H9 (cell line): ENCODE data around the gene PDE4B. TPM values are rescaled to one million over a fixed set of nuclear protein-coding genes. Genes with fewer than 3 reads are reported as not detected.

Experiments
- DNase-seq: peaks from one replicate; pipeline ENCODE4 v3.0.0-alpha.2; 2017
- H2AFZ ChIP-seq: one replicate; pipeline ENCODE4 v1.6.1; 2013; ENCODE audit warnings: mild to moderate bottlenecking, low read length, control low read depth, moderate library complexity
- H2AK5ac ChIP-seq: 2 replicates; pipeline ENCODE4 v1.6.1; 2013; ENCODE audit warnings: low read length, control low read depth, mixed read lengths; ENCODE audit not compliant: insufficient read length
- H2BK120ac ChIP-seq: one replicate; pipeline ENCODE4 v1.6.1; 2013; ENCODE audit warnings: low read depth, mild to moderate bottlenecking, low read length, control low read depth, inconsistent platforms; ENCODE audit not compliant: poor library complexity, severe bottlenecking
- H2BK12ac ChIP-seq: 2 replicates; pipeline ENCODE4 v1.6.1; 2013; ENCODE audit warnings: low read length, control low read depth, mixed read lengths, low read depth; ENCODE audit not compliant: insufficient read length
- H2BK15ac ChIP-seq: 2 replicates; pipeline ENCODE4 v1.6.1; 2013; ENCODE audit warnings: low read depth, low read length, control low read depth
- H2BK20ac ChIP-seq: one replicate; pipeline ENCODE4 v1.6.1; 2013; ENCODE audit warnings: low read depth, mild to moderate bottlenecking, low read length, control low read depth, inconsistent platforms; ENCODE audit not compliant: poor library complexity, severe bottlenecking
- H2BK5ac ChIP-seq: 2 replicates; pipeline ENCODE4 v1.6.1; 2013; ENCODE audit warnings: low read length, control low read depth, mixed read lengths; ENCODE audit not compliant: insufficient read length
- H3K14ac ChIP-seq: 2 replicates; pipeline ENCODE4 v1.6.1; 2013; ENCODE audit warnings: low read length, control low read depth; ENCODE audit not compliant: insufficient read depth
- H3K18ac ChIP-seq: 2 replicates; pipeline ENCODE4 v1.6.1; 2013; ENCODE audit warnings: low read depth, mild to moderate bottlenecking, mixed read lengths, low read length, control low read depth; ENCODE audit not compliant: insufficient read length
- H3K23ac ChIP-seq: 2 replicates; pipeline ENCODE4 v1.6.1; 2013; ENCODE audit warnings: low read length, control low read depth, mixed read lengths, low read depth; ENCODE audit not compliant: insufficient read length
- H3K23me2 ChIP-seq: 2 replicates; pipeline ENCODE4 v1.6.1; 2013; ENCODE audit warnings: low read depth, mild to moderate bottlenecking, mixed read lengths, low read length, control low read depth; ENCODE audit not compliant: insufficient read length, poor library complexity, severe bottlenecking
- H3K27ac ChIP-seq: 2 replicates; pipeline ENCODE4 v1.5.1; 2013; ENCODE audit warnings: low read length, control low read depth, mixed read lengths, low read depth; ENCODE audit not compliant: insufficient read length
- H3K27me3 ChIP-seq: 2 replicates; pipeline ENCODE4 v1.6.1; 2013; ENCODE audit warnings: low read length, control low read depth, inconsistent platforms; ENCODE audit not compliant: insufficient read depth
- H3K4ac ChIP-seq: 2 replicates; pipeline ENCODE4 v1.6.1; 2013; ENCODE audit warnings: low read depth, mild to moderate bottlenecking, control low read depth, inconsistent platforms, low read length, moderate library complexity
- H3K4me1 ChIP-seq: 2 replicates; pipeline ENCODE4 v1.6.1; 2013; ENCODE audit warnings: low read length, control low read depth, inconsistent platforms; ENCODE audit not compliant: insufficient read depth
- H3K4me2 ChIP-seq: 2 replicates; pipeline ENCODE4 v1.6.1; 2013; ENCODE audit warnings: low read length, control low read depth, mixed read lengths; ENCODE audit not compliant: insufficient read length, insufficient read depth
- H3K56ac ChIP-seq: 2 replicates; pipeline ENCODE4 v1.6.1; 2013; ENCODE audit warnings: low read depth, mild to moderate bottlenecking, mixed read lengths, low read length, control low read depth; ENCODE audit not compliant: insufficient read length
- H3K79me1 ChIP-seq: 2 replicates; pipeline ENCODE4 v1.6.1; 2013; ENCODE audit warnings: low read depth, mild to moderate bottlenecking, moderate library complexity, low read length, control low read depth, inconsistent platforms; ENCODE audit not compliant: insufficient read depth, poor library complexity, severe bottlenecking
- H3K79me2 ChIP-seq: 2 replicates; pipeline ENCODE4 v1.6.1; 2013; ENCODE audit warnings: low read length, control low read depth, inconsistent platforms; ENCODE audit not compliant: insufficient read depth
- H3K9ac ChIP-seq: 2 replicates; pipeline ENCODE4 v1.6.1; 2013; ENCODE audit warnings: low read length, control low read depth, mixed read lengths; ENCODE audit not compliant: insufficient read length; ENCODE audit errors: extremely low read depth
- H3K9me3 ChIP-seq: one replicate; pipeline ENCODE4 v1.6.1; 2013; ENCODE audit warnings: low read depth, low read length, inconsistent platforms; ENCODE audit not compliant: control insufficient read depth
- H3T11ph ChIP-seq: one replicate; pipeline ENCODE4 v1.6.1; 2013; ENCODE audit warnings: mild to moderate bottlenecking, low read length, control low read depth, inconsistent platforms
- H4K20me1 ChIP-seq: one replicate; pipeline ENCODE4 v1.6.1; 2013; ENCODE audit not compliant: control insufficient read depth, insufficient read length, insufficient read depth
- H4K5ac ChIP-seq: 2 replicates; pipeline ENCODE4 v1.6.1; 2013; ENCODE audit warnings: low read depth, mild to moderate bottlenecking, mixed read lengths, low read length, control low read depth; ENCODE audit not compliant: insufficient read length
- H4K8ac ChIP-seq: replicated peaks from 2 replicates; pipeline ENCODE4 v1.6.1; 2013; ENCODE audit warnings: low read length, control low read depth, mixed read lengths, low read depth; ENCODE audit not compliant: insufficient read length
- H4K91ac ChIP-seq: 2 replicates; pipeline ENCODE4 v1.6.1; 2013; ENCODE audit warnings: low read depth, mild to moderate bottlenecking, moderate library complexity, mixed read lengths, low read length, control low read depth; ENCODE audit not compliant: insufficient read length
- H3K27ac Mint-ChIP-seq, 3 experiments: 2 replicates in 2 of 3; 3 replicates in 1 of 3; pipeline ENCODE4 v1.8.0; 2020 to 2021; ENCODE audit warnings: mixed read lengths in 3 of 3, mild to moderate bottlenecking in 1 of 3, moderate library complexity in 1 of 3
- H3K27me3 Mint-ChIP-seq: 2 replicates; pipeline ENCODE4 v1.8.0; 2021; ENCODE audit warnings: low read depth, mild to moderate bottlenecking, moderate library complexity, mixed read lengths
- H3K36me3 Mint-ChIP-seq, 3 experiments: 2 replicates in 2 of 3; 3 replicates in 1 of 3; pipeline ENCODE4 v1.8.0; 2020 to 2021; ENCODE audit warnings: low read depth in 3 of 3, mixed read lengths in 3 of 3; ENCODE audit not compliant: insufficient read depth in 1 of 3
- H3K4me1 Mint-ChIP-seq, 2 experiments: 2 replicates each; pipeline ENCODE4 v1.8.0; 2020; ENCODE audit warnings: mixed read lengths in 2 of 2
- H3K4me3 Mint-ChIP-seq, 2 experiments: 2 replicates in 1 of 2; 3 replicates in 1 of 2; pipeline ENCODE4 v1.8.0; 2020 to 2021; ENCODE audit warnings: mild to moderate bottlenecking in 2 of 2, mixed read lengths in 2 of 2, moderate library complexity in 1 of 2
- H3K9me3 Mint-ChIP-seq, 2 experiments: 2 replicates in 1 of 2; 3 replicates in 1 of 2; pipeline ENCODE4 v1.8.0; 2020; ENCODE audit warnings: mild to moderate bottlenecking in 2 of 2, mixed read lengths in 2 of 2, moderate library complexity in 1 of 2
- CTCF ChIP-seq: fragments of 200-600 bp; sonication (generic); conservative IDR thresholded peaks from 3 replicates; pipeline ENCODE4 v1.8.0; 2021; ENCODE audit warnings: antibody characterized with exemption, mild to moderate bottlenecking
- WGBS: extraction: QIAGEN DNeasy Blood & Tissue Kit; methylation state at CpG from one replicate; pipeline ENCODE4 v1.1.7; 2013; ENCODE audit warnings: missing lambda C conversion rate, low lambda C conversion rate, mixed read lengths; ENCODE audit not compliant: insufficient read length; ENCODE audit errors: extremely low coverage; 5-methylcytosine and 5-hydroxymethylcytosine counted together
- total RNA-seq: library from RNA; stranded (reverse); gene quantifications from 2 replicates; pipeline ENCODE4 v1.2.1, GENCODE V29; 2021

The PDE4B gene
- total RNA-seq, 1 experiment from 2014 or later: 19.8 TPM

DNA sequence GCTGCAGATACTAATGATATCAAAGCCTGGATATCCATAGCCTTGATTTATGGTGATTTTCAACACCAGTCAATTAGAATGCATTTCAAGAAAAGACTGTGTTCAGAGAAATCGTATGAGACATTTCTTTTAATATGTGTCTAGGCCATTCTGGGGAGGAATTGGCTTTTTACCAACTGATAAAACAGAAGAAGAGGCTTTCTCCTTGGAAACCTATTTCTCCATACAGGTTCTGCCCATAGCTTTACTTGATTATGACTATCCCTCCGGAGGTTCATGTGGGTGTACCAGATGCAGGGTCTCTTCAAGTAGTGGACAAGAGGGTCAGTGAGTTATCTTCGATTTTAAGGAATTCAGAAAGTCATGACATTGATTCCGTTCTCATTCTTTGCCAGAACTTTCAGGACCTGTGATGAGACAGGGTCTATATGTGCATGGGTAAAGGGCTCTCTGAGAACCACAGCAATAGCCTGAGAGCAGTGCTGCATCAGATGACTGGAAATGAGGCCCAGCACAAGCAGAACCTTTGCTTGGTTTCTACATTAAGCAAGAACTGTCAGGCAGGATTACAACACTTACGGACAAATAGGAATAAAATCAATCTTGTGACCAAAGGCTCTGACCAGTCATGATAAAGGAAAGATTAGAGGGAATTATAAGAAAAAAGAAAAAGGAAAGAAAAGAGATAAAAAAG, 477.6 kb downstream of the PDE4B start:
- Histone ChIP-seq H4K20me1 (no peaks in the 10 kb centered on the region), H3K23ac (no peak overlapping the region), H3K79me2 (no peaks in the 10 kb centered on the region), H2AK5ac (no peak overlapping the region), H2BK12ac (no peak overlapping the region), H3K79me1 (no peaks in the 10 kb centered on the region), H4K5ac (no peak overlapping the region), H3K23me2 (peaks cover 2% of the 10 kb centered on the region), H3K9me3 (no peaks in the 10 kb centered on the region), H3K56ac (no peak overlapping the region), H3K27ac (no peak overlapping the region), H2BK15ac (no peak overlapping the region), H3K18ac (no peak overlapping the region), H2BK20ac (no peak overlapping the region), H3K14ac (no peak overlapping the region), H3K4me2 (no peak overlapping the region), H2BK5ac (no peak overlapping the region), H3K4me1 (peaks cover 8% of the 10 kb centered on the region), H2BK120ac (no peak overlapping the region), H3K9ac (no peak overlapping the region), H3K27me3 (no peaks in the 10 kb centered on the region), H4K91ac (no peak overlapping the region), H3T11ph (no peak overlapping the region), H3K4ac (no peak overlapping the region), H4K8ac (no peak overlapping the region), H2AFZ (no peak overlapping the region)
- Mint-ChIP-seq H3K27ac (no peak overlapping the region), H3K27me3 (no peaks in the 10 kb centered on the region), H3K36me3 (no peaks in the 10 kb centered on the region), H3K4me1 (peaks cover 32 to 42% of the 10 kb centered on the region in 2 experiments), H3K9me3 (no peaks in the 10 kb centered on the region), H3K4me3 (no peak overlapping the region)
- DNase-seq: no peak
- no CpG with 5 or more reads among the region's 5 CpGs for WGBS
- no peak for TF ChIP-seq CTCF
